ENCODE results near the gene ZNF354C.

GRCh38 chr5:179111267-179112207, 51.4 kb downstream of the ZNF354C start:
- TF ChIP-seq CTCF (conservative IDR thresholded peaks at IDR 0.05; ENCODE audit: low read length): no peak
- no peak for TF ChIP-seq EZH2phosphoT487 (IDR thresholded peaks at IDR 0.05; ENCODE audit: borderline replicate concordance, low read depth, low read length)
